Osteocyte (in vitro differentiated cells): ENCODE results near the gene FBXL4. TPM values are rescaled to one million over a fixed set of nuclear protein-coding genes. Genes with fewer than 3 reads are reported as not detected.
A peak's percentile ranks its signal among the peaks of the same experiment; 100 is the strongest.

ENCODE experiments used
- DNase-seq: peaks from one replicate; pipeline ENCODE4 v3.0.0; 2021; ENCODE audit warnings: mixed read lengths; ENCODE audit not compliant: unreplicated experiment; ENCODE audit errors: extremely low spot score
- H3K27ac Mint-ChIP-seq: one replicate; pipeline ENCODE4 v1.8.0; 2021; ENCODE audit warnings: mild to moderate bottlenecking, mixed read lengths; ENCODE audit not compliant: unreplicated experiment
- H3K27me3 Mint-ChIP-seq: one replicate; pipeline ENCODE4 v1.8.0; 2021; ENCODE audit warnings: mixed read lengths; ENCODE audit not compliant: unreplicated experiment
- H3K36me3 Mint-ChIP-seq: one replicate; pipeline ENCODE4 v1.8.0; 2021; ENCODE audit warnings: mixed read lengths; ENCODE audit not compliant: unreplicated experiment
- H3K4me1 Mint-ChIP-seq: one replicate; pipeline ENCODE4 v1.8.0; 2021; ENCODE audit warnings: mixed read lengths; ENCODE audit not compliant: unreplicated experiment
- H3K4me3 Mint-ChIP-seq: one replicate; pipeline ENCODE4 v1.8.0; 2021; ENCODE audit warnings: mild to moderate bottlenecking, moderate library complexity, mixed read lengths; ENCODE audit not compliant: unreplicated experiment
- H3K9me3 Mint-ChIP-seq: one replicate; pipeline ENCODE4 v1.8.0; 2021; ENCODE audit warnings: mixed read lengths; ENCODE audit not compliant: unreplicated experiment
- CTCF ChIP-seq: fragments of 200-600 bp; sonication (generic); IDR thresholded peaks from 2 replicates; pipeline ENCODE4 v1.5.0; 2021; ENCODE audit warnings: antibody characterized with exemption, mild to moderate bottlenecking, moderate library complexity
- total RNA-seq: library from RNA; stranded (reverse); gene quantifications from 2 replicates; pipeline ENCODE4 v1.2.1, GENCODE V29; 2021

FBXL4 gene
- total RNA-seq, 1 donor from 2014 or later = 16.6 TPM

GRCh38 chr6:98823428-98824161 lies 124.2 kb downstream of the FBXL4 start:
- Mint-ChIP-seq H3K4me1 (peaks cover 22% of the 10 kb centered on the region), H3K27ac (no peak overlapping the region), H3K4me3 (peak overlapping the region; percentile 32), H3K9me3 (no peaks in the 10 kb centered on the region), H3K36me3 (no peaks in the 10 kb centered on the region), H3K27me3 (peaks cover 85% of the 10 kb centered on the region)
- no peak for DNase-seq
- TF ChIP-seq CTCF = no peak

DNA sequence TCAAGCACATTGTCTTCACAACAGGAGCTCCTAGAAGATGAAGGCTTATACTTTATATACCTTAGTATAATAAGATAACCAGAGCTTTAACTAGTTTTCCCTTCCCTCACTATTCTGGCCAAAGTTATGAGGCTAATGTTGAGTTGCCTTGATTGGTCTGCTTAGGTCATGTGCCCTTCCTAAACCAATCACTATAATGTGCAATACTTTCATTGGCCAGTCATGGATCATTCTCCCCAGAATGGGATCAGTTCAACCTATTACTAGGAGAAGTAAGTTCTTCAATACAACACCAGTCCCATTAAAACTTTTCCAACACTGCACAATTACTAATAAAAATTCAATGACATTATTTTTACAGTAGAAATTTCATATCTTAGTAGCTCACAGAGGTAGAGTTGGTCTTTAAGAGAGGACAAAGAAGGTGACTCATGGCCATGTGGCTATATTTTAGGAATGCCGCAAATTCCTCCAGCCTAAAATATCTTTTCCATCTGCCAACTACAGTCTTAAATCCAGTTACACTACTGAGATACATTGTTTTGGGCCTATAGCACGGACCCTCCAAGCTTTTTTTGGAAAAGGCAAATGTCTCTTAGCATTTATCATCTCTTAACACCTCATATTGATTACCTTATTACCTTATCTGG lies 125.9 kb downstream of the FBXL4 start:
- Mint-ChIP-seq H3K4me1 (peaks cover 14% of the 10 kb centered on the region), H3K27ac (no peak overlapping the region), H3K27me3 (peaks cover 71% of the 10 kb centered on the region), H3K36me3 (no peaks in the 10 kb centered on the region), H3K4me3 (no peak overlapping the region), H3K9me3 (no peaks in the 10 kb centered on the region)
- no peak for TF ChIP-seq CTCF
- DNase-seq = no peak

Other genes with a start within 250 kb of the FBXL4 start
- gene POU3F2, start 113.4 kb downstream of the FBXL4 start, total RNA-seq = not detected in 2 replicates